ENCODE results near the gene SPDEF. TPM values are rescaled to one million over a fixed set of nuclear protein-coding genes. Genes with fewer than 3 reads are reported as not detected.

Gene SPDEF
- total and polyA plus RNA-seq, 2 experiments from 2014 or later = 0.69 TPM; not detected in 1

DNA sequence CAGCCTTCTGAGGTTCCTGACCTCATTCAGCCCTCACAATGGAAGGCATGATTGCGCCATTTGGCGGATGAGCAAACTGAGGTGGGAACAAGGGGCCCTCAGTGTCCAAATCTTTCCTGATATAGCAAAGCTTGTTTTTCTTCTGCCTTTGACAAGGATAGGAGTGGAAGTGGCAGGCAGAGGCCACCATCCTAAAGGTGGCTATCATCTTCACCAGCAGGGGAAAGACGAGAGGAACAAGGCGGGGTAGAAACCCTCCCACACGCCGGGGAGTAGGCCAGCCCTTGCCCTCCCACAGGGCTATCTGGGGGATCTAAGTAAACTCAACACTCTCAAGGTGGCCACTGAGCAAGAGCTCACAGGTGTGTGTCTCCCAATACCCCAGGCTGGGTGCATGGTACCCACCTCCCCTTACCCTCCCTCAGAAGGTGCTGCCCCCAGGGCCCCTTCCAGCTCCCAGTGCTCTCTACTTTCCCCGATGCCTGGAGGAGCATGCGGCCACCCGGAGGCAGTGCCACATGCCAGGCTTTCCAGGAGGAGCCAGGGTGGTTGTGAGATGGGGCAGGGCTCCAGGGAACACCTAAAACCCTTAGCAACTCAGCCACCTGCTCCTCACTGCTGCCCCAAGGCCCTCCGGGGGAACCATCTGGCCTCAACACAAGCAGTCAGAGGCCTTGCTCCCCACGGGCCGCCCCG, 11.2 kb downstream of the SPDEF start (continued):
- TF ChIP-seq, protein P1, sequence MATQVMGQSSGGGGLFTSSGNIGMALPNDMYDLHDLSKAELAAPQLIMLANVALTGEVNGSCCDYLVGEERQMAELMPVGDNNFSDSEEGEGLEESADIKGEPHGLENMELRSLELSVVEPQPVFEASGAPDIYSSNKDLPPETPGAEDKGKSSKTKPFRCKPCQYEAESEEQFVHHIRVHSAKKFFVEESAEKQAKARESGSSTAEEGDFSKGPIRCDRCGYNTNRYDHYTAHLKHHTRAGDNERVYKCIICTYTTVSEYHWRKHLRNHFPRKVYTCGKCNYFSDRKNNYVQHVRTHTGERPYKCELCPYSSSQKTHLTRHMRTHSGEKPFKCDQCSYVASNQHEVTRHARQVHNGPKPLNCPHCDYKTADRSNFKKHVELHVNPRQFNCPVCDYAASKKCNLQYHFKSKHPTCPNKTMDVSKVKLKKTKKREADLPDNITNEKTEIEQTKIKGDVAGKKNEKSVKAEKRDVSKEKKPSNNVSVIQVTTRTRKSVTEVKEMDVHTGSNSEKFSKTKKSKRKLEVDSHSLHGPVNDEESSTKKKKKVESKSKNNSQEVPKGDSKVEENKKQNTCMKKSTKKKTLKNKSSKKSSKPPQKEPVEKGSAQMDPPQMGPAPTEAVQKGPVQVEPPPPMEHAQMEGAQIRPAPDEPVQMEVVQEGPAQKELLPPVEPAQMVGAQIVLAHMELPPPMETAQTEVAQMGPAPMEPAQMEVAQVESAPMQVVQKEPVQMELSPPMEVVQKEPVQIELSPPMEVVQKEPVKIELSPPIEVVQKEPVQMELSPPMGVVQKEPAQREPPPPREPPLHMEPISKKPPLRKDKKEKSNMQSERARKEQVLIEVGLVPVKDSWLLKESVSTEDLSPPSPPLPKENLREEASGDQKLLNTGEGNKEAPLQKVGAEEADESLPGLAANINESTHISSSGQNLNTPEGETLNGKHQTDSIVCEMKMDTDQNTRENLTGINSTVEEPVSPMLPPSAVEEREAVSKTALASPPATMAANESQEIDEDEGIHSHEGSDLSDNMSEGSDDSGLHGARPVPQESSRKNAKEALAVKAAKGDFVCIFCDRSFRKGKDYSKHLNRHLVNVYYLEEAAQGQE (IDR thresholded peaks at IDR 0.05; ENCODE audit: unreplicated experiment) = no peak
- TF ChIP-seq ZNF331 (CRISPR knock-in tag; IDR thresholded peaks at IDR 0.05; ENCODE audit: low read depth) (no peak), CREB1 (CRISPR knock-in tag; IDR thresholded peaks at IDR 0.05; ENCODE audit: low read depth) (no peak), EZH2phosphoT487 (IDR thresholded peaks at IDR 0.05; ENCODE audit: unreplicated experiment) (no peak), ZNF114 (CRISPR knock-in tag; IDR thresholded peaks at IDR 0.05) (no peak)
- TF ChIP-seq, protein P2, sequence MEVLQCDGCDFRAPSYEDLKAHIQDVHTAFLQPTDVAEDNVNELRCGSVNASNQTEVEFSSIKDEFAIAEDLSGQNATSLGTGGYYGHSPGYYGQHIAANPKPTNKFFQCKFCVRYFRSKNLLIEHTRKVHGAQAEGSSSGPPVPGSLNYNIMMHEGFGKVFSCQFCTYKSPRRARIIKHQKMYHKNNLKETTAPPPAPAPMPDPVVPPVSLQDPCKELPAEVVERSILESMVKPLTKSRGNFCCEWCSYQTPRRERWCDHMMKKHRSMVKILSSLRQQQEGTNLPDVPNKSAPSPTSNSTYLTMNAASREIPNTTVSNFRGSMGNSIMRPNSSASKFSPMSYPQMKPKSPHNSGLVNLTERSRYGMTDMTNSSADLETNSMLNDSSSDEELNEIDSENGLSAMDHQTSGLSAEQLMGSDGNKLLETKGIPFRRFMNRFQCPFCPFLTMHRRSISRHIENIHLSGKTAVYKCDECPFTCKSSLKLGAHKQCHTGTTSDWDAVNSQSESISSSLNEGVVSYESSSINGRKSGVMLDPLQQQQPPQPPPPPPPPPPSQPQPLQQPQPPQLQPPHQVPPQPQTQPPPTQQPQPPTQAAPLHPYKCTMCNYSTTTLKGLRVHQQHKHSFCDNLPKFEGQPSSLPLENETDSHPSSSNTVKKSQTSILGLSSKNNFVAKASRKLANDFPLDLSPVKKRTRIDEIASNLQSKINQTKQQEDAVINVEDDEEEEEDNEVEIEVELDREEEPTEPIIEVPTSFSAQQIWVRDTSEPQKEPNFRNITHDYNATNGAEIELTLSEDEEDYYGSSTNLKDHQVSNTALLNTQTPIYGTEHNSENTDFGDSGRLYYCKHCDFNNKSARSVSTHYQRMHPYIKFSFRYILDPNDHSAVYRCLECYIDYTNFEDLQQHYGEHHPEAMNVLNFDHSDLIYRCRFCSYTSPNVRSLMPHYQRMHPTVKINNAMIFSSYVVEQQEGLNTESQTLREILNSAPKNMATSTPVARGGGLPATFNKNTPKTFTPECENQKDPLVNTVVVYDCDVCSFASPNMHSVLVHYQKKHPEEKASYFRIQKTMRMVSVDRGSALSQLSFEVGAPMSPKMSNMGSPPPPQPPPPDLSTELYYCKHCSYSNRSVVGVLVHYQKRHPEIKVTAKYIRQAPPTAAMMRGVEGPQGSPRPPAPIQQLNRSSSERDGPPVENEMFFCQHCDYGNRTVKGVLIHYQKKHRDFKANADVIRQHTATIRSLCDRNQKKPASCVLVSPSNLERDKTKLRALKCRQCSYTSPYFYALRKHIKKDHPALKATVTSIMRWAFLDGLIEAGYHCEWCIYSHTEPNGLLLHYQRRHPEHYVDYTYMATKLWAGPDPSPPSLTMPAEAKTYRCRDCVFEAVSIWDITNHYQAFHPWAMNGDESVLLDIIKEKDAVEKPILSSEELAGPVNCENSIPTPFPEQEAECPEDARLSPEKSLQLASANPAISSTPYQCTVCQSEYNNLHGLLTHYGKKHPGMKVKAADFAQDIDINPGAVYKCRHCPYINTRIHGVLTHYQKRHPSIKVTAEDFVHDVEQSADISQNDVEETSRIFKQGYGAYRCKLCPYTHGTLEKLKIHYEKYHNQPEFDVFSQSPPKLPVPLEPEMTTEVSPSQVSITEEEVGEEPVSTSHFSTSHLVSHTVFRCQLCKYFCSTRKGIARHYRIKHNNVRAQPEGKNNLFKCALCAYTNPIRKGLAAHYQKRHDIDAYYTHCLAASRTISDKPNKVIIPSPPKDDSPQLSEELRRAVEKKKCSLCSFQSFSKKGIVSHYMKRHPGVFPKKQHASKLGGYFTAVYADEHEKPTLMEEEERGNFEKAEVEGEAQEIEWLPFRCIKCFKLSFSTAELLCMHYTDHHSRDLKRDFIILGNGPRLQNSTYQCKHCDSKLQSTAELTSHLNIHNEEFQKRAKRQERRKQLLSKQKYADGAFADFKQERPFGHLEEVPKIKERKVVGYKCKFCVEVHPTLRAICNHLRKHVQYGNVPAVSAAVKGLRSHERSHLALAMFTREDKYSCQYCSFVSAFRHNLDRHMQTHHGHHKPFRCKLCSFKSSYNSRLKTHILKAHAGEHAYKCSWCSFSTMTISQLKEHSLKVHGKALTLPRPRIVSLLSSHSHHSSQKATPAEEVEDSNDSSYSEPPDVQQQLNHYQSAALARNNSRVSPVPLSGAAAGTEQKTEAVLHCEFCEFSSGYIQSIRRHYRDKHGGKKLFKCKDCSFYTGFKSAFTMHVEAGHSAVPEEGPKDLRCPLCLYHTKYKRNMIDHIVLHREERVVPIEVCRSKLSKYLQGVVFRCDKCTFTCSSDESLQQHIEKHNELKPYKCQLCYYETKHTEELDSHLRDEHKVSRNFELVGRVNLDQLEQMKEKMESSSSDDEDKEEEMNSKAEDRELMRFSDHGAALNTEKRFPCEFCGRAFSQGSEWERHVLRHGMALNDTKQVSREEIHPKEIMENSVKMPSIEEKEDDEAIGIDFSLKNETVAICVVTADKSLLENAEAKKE (CRISPR knock-in tag; IDR thresholded peaks at IDR 0.05) = no peak
